Large intestine (tissue), 3 donors: ENCODE measurements around the gene TRIM13. TPM values are rescaled to one million over a fixed set of nuclear protein-coding genes. Genes with fewer than 3 reads are reported as not detected.
"Not testable (repeated sequence)": the region's sequence is repeated elsewhere in the genome, so short reads cannot be mapped to it uniquely, and the experiment has no call there.

Experiments
- DNase-seq, 2 donors: peaks; one replicate each; pipeline versions ENCODE4 v3.0.0 to v3.0.0-alpha.2; 2013
- H3K27ac ChIP-seq: one replicate; pipeline ENCODE4 v1.5.1; 2013; ENCODE audit warnings: low read length
- H3K27me3 ChIP-seq: 2 replicates; pipeline ENCODE4 v1.6.1; 2013; ENCODE audit warnings: low read length; ENCODE audit not compliant: control insufficient read depth, insufficient read depth
- H3K36me3 ChIP-seq: 2 replicates; pipeline ENCODE4 v1.6.1; 2013; ENCODE audit warnings: low read length; ENCODE audit not compliant: control insufficient read depth, insufficient read depth
- H3K4me1 ChIP-seq: one replicate; pipeline ENCODE4 v1.6.1; 2013; ENCODE audit warnings: low read length; ENCODE audit not compliant: control insufficient read depth, insufficient read depth
- H3K4me3 ChIP-seq: one replicate; pipeline ENCODE4 v1.5.1; 2013; ENCODE audit warnings: low read length
- H3K9me3 ChIP-seq: one replicate; pipeline ENCODE4 v1.6.1; 2013; ENCODE audit warnings: mild to moderate bottlenecking, low read depth, low read length, moderate library complexity; ENCODE audit not compliant: control insufficient read depth
- WGBS: methylation state at CpG from one replicate; pipeline ENCODE4 v1.1.5; 2013; ENCODE audit warnings: low lambda C conversion rate; ENCODE audit not compliant: insufficient coverage; 5-methylcytosine and 5-hydroxymethylcytosine counted together
- polyA plus RNA-seq: library from polyadenylated mRNA; unstranded; fragments of 120-200 nt; gene quantifications from one replicate; pipeline ENCODE4 v1.2.1, GENCODE V29; 2013

The TRIM13 gene
- polyA plus RNA-seq, 1 donor, result 33.8 TPM

DNA sequence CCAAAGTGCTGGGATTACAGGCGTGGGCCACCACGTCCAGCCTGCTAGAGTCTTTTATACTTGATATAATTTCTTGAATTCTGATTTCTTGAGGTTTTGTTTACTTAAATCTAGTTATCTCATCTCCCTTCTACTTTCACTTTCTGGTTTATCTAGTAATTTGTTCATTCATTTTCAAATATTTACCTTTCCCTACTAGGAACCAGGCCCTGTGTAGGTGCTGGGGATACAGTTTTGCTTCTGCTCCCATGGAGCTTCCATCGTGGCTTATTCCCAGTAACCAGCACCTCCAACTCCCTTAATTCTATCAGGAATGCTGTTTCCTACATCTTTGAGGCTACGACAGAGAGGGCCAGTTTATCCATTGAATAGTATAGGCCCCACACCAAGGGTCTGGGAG lies 24.1 kb upstream of the TRIM13 start:
- Histone ChIP-seq H3K36me3 (peaks cover 3% of the 10 kb centered on the region), H3K4me3 (no peak overlapping the region), H3K27me3 (no peaks in the 10 kb centered on the region), H3K27ac (no peak overlapping the region), H3K4me1 (no peaks in the 10 kb centered on the region), H3K9me3 (no peaks in the 10 kb centered on the region)
- WGBS, result no CpG with 5 or more reads among the region's 4 CpGs
- no peak for DNase-seq

DNA sequence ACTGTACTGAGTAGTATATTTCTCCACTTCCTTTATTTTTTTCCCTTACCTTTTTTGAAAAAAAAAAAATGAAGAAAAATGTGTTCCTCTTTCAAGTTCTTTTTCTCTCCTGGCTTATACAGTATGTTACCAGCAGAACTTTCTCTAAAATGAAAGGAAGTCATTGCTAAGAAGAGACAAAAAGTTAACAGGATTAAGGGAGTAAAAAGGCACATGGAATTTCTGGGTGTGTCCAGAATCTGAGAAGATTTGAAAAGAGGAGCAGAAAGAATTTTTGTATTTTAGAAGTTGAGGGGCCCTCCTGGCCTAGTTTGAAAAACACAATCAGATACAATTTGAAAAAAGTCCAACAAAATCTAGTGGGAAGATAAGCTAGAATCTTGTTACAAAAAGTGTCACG lies 21.0 kb upstream of the TRIM13 start:
- no peaks in the 10 kb centered on the region for H3K9me3 ChIP-seq
- WGBS, result no CpG with 5 or more reads among the region's 1 CpG
- peaks cover 3% of the 10 kb centered on the region for H3K36me3 ChIP-seq
- no peak for DNase-seq
- no peaks in the 10 kb centered on the region for H3K4me1 ChIP-seq
- no peak overlapping the region for H3K27ac ChIP-seq
- H3K4me3 ChIP-seq, result no peak overlapping the region
- no peaks in the 10 kb centered on the region for H3K27me3 ChIP-seq

DNA sequence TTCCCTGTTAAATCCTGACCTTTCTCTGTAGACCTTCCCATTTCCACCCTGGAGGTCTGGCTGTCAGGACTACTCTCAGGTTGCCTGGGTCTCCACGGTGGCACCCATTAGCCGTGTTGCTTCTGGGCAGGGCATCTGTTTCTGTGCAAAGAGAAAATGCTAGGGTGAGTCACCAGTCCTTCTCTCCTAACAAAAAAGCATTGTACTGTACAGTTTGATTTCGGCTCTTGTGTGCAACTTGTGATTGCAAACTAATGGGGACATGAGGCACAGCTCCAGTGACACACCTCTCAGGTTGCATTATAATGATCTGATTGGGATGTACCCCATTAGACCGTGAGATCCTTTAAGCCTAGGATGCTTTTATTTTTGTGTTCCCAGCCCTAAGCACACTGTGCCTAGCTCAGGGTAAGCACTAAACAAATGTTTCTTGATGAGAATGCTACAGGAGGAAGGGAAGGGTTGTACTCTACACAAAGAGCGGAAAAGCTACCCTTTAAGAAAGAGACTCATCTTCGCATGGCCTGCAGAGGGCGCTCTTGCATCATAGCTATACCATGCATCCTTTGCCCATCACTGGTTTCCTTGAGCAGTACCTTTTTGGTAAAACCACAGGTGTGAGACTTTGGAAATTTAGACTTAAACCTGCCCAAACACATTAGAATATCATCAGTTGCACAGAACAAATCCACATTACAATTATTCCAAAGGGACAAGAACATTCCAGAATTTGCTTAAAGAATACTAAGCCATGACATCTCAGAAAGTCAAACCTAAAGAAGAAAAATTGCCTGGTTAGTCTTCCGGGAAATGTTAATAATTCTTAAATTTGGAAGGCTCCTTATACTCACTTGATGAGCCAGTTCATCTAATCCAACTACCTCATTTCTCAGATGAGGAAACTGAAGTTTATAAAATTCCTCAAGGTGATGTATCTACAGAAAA lies 20.3 kb upstream of the TRIM13 start:
- no peak overlapping the region for H3K4me3 ChIP-seq

DNA sequence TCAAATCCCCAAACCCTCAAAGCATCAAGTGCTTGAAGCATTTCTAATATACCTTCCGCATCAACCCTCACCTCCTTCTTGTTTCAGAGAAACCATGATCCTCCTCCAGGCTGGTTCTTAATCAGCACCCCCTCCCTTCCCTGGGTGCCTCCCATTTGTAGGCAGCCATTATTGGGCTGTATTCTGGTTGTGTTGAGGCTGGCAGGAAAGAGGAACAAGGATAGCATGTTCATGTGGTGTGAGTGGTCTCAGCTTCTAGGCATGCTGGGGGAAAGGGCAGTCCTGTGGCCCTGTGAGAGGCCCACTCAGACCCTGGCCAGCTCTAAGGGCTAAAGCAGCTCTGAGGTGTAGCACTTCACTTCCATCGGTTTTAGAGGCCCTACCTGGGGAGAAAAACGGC lies 18.9 kb upstream of the TRIM13 start:
- Histone ChIP-seq H3K4me3 (no peak overlapping the region), H3K27ac (no peak overlapping the region), H3K4me1 (no peaks in the 10 kb centered on the region), H3K27me3 (no peaks in the 10 kb centered on the region), H3K9me3 (no peaks in the 10 kb centered on the region), H3K36me3 (peaks cover 3% of the 10 kb centered on the region)
- no peak for DNase-seq
- no CpG with 5 or more reads among the region's 3 CpGs for WGBS

More for the DNA sequence above, 20.3 kb upstream of the TRIM13 start:
- H3K27me3 ChIP-seq, result no peaks in the 10 kb centered on the region
- H3K36me3 ChIP-seq, result peaks cover 3% of the 10 kb centered on the region
- DNase-seq, result peak; percentile 40 to 60
- no CpG with 5 or more reads among the region's 8 CpGs for WGBS
- H3K4me1 ChIP-seq, result no peaks in the 10 kb centered on the region
- H3K9me3 ChIP-seq, result no peaks in the 10 kb centered on the region
- no peak overlapping the region for H3K27ac ChIP-seq

DNA sequence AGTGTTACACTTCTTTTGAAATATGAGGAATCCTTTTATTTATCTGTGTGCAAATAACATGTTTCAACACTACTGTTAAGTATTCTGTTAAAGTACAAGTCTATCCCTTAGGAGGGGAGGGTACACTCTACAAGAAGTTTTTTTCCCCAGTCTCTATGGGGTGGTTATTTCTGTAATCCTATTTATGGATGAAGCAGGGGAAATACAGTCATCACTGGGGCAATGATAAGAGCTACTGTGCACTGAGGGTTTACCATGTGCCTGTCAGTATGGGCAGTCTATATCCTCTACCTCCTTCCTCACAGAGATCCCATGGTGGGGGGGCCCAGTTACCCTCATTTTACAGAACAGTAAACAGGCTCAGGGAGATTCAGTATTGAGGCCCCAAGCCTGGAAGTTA lies 16.6 kb upstream of the TRIM13 start:
- DNase-seq, result no peak
- no peak overlapping the region for H3K4me3 ChIP-seq
- no peaks in the 10 kb centered on the region for H3K9me3 ChIP-seq
- H3K27me3 ChIP-seq, result no peaks in the 10 kb centered on the region
- H3K36me3 ChIP-seq, result no peaks in the 10 kb centered on the region
- H3K27ac ChIP-seq, result no peak overlapping the region
- no peaks in the 10 kb centered on the region for H3K4me1 ChIP-seq

DNA sequence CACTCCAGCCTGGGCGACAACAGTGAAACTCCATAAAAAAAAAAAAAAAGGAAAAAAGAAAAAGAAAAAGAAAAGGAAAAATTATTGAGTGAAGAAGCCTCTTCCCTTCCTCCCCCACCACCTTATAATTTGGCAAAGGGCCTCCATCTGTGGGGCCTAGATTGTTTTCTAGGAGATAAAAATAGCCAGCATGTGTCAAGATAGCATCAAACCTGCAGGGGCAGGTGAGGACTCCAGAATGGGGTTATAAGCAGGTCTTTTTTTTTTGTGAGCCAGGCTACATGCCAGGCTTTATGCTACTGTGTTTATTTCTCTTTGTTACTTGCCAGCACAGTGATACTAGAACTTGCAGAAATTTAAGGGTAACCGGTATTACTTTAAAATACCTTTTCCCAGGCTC lies 11.7 kb upstream of the TRIM13 start:
- Histone ChIP-seq H3K27me3 (no peaks in the 10 kb centered on the region), H3K36me3 (peaks cover 8% of the 10 kb centered on the region), H3K4me3 (no peak overlapping the region), H3K9me3 (no peaks in the 10 kb centered on the region), H3K4me1 (no peaks in the 10 kb centered on the region), H3K27ac (no peak overlapping the region)
- no peak for DNase-seq
- 100% methylated on average over 1 of the region's 2 CpGs for WGBS

DNA sequence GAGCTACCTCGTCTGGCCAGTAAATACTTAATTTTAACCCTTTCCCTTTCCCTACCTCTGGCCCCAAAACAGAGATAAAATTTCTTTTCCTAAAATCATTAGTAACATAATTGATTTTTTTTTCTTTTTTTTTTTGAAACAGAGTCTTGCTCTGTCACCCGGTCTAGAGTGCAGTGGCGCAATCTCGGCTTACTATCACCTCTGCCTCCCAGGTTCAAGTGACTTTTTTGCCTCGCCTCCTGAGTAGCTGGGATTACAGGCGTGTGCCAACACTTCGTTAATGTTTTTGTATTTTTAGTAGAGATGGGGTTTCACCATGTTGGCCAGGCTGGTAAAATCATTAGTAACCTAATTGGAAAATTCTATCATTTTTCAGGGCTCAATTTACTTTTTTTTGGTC lies 10.4 kb upstream of the TRIM13 start:
- H3K4me3 ChIP-seq, result no peak overlapping the region
- H3K36me3 ChIP-seq, result peaks cover 8% of the 10 kb centered on the region
- H3K27me3 ChIP-seq, result no peaks in the 10 kb centered on the region
- H3K9me3 ChIP-seq, result no peaks in the 10 kb centered on the region
- WGBS, result no CpG with 5 or more reads among the region's 7 CpGs
- H3K27ac ChIP-seq, result no peak overlapping the region
- H3K4me1 ChIP-seq, result no peaks in the 10 kb centered on the region
- DNase-seq, result no peak

DNA sequence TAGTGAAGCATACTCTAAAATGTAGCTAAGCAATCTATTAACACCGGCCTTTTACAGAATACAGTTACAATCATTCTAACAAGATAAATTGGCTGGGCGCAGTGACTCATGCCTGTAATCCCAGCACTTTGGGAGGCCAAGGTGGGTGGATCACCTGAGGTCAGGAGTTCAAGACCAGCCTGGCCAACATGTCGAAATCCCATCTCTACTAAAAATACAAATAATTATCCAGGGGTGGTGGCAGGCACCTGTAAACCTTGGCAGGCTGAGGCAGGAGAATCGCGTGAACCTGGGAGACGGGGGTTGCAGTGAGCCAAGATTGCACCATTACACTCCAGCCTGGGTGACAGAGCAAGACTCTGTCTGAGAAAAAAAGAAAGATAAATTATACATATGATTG lies 6.2 kb upstream of the TRIM13 start:
- H3K36me3 ChIP-seq, H3K4me3 ChIP-seq, H3K27me3 ChIP-seq, H3K27ac ChIP-seq, DNase-seq, H3K4me1 ChIP-seq, H3K9me3 ChIP-seq: not testable (repeated sequence)
- no CpG with 5 or more reads among the region's 6 CpGs for WGBS

DNA sequence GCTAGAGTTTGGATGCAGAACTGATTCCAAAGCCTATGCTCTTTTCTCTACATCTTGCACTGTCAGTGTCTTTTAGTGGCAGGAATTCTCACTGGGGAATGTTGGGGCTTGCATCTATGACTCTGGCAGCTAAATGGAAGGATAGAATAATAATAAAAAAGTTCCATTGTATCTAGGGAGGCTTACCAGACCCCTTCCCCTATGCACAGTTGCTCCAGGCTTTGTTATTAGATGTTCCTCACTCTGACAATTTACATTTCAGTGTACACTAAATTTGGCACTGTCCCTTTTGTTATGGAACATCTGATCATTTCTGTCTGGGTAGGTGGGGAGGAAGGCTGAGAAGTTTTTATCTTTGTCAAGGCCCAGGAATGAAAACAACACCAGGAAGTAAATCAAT lies 3.7 kb upstream of the TRIM13 start:
- DNase-seq, result no peak
- Histone ChIP-seq H3K27me3 (no peaks in the 10 kb centered on the region), H3K27ac (no peak overlapping the region), H3K4me1 (peaks cover 4% of the 10 kb centered on the region), H3K9me3 (no peaks in the 10 kb centered on the region), H3K36me3 (peaks cover 3% of the 10 kb centered on the region), H3K4me3 (no peak overlapping the region)

DNA sequence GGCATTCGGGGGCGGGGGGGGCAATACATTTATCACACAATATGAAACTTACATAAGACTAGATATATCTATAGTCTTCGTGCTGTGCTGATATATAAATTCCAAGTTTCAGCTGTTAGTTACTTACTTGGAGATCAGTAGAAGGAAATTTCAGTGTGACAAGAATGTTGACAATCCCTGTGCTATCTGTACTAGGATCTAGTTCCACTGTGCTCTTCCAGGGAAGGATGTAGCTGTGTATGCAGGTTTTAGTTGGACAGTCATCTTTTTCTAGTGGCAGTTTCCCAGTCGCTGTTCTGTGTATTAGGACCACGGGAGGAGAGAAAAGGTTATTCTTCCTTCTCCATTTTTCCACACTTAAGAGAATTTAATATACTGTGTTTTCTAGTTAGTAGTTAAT lies 3.2 kb upstream of the TRIM13 start:
- Histone ChIP-seq H3K4me3 (no peak overlapping the region), H3K27me3 (no peaks in the 10 kb centered on the region), H3K36me3 (peaks cover 1% of the 10 kb centered on the region), H3K27ac (no peak overlapping the region), H3K4me1 (peaks cover 8% of the 10 kb centered on the region), H3K9me3 (no peaks in the 10 kb centered on the region)
- no peak for DNase-seq
- WGBS, result no CpG with 5 or more reads among the region's 5 CpGs

DNA sequence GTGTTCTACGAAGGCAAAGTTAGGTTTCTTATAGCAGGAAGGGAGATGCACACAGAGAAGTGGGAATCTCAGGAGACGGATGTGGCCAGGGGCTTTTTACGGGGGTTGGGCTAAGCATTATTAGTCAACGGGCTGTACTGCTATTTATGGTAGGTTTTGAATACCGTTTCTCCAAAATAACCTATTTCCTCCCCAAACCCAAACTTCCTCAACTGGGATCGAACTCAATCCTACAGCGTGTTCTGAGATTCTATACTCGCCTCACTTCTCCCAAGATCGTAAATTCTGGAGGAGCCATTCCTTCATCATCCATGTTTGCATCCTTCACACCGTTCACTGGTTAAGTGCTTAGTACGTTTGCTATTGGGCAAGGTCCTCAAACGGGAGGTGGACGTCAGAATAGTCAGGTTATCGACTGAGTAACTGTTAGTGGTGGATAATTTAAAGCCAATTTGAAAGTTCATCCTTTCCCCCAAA lies 1.2 kb upstream of the TRIM13 start:
- WGBS, result 51% methylated on average over 5 of the region's 14 CpGs
- Histone ChIP-seq H3K4me1 (peaks cover 14% of the 10 kb centered on the region), H3K9me3 (no peaks in the 10 kb centered on the region), H3K27ac (peak overlapping the region; percentile 97), H3K27me3 (no peaks in the 10 kb centered on the region), H3K36me3 (peaks cover 13% of the 10 kb centered on the region), H3K4me3 (peak overlapping the region; percentile 91)
- DNase-seq, result peak in 1 of 2 donors; percentile 42
